ENCODE data around the gene UBE2QL1. TPM values are rescaled to one million over a fixed set of nuclear protein-coding genes. Genes with fewer than 3 reads are reported as not detected.

UBE2QL1 gene
- total RNA-seq, 1 donor = under 0.01 TPM

- Histone ChIP-seq H3K36me3 (ENCODE audit: insufficient read depth, low read length) (no peaks in the 10 kb centered on the region), H3K4me1 (ENCODE audit: insufficient read depth, low read length) (no peaks in the 10 kb centered on the region), H3K4me2 (ENCODE audit: insufficient read depth, low read length) (no peak overlapping the region), H3K79me2 (ENCODE audit: insufficient read depth, low read length) (no peaks in the 10 kb centered on the region), H3K9me3 (ENCODE audit: low read depth, low read length) (no peaks in the 10 kb centered on the region), H3K27me3 (ENCODE audit: insufficient read depth, low read length) (no peaks in the 10 kb centered on the region), H3K4me3 (ENCODE audit: insufficient read depth, low read length) (no peak overlapping the region), H4K20me1 (ENCODE audit: insufficient read depth, low read length) (no peaks in the 10 kb centered on the region), H3K27ac (ENCODE audit: low read depth, low read length) (no peak overlapping the region), H2AFZ (ENCODE audit: low read length) (no peak overlapping the region)
- no peak for TF ChIP-seq CTCF (IDR thresholded peaks at IDR 0.05; ENCODE audit: extremely low read depth, low read depth, low read length)
- DNase-seq (ENCODE audit: insufficient read length, low spot score, missing footprints) = no peak
Measured at GRCh38 chr5:6476313-6476661, 27.6 kb downstream of the UBE2QL1 start.

GRCh38 chr5:6478793-6479192, 30.1 kb downstream of the UBE2QL1 start:
- no peak overlapping the region for H2AFZ ChIP-seq (ENCODE audit: low read length)
- H3K4me3 ChIP-seq (ENCODE audit: insufficient read depth, low read length) = no peak overlapping the region
- no peak overlapping the region for H3K27ac ChIP-seq (ENCODE audit: low read depth, low read length)
- H3K4me2 ChIP-seq (ENCODE audit: insufficient read depth, low read length) = no peak overlapping the region
- H3K4me1 ChIP-seq (ENCODE audit: insufficient read depth, low read length) = no peaks in the 10 kb centered on the region
- H3K36me3 ChIP-seq (ENCODE audit: insufficient read depth, low read length) = no peaks in the 10 kb centered on the region
- no peaks in the 10 kb centered on the region for H3K9me3 ChIP-seq (ENCODE audit: low read depth, low read length)
- H3K27me3 ChIP-seq (ENCODE audit: insufficient read depth, low read length) = no peaks in the 10 kb centered on the region
- no peak for DNase-seq (ENCODE audit: insufficient read length, low spot score, missing footprints)
- no peak for TF ChIP-seq CTCF (IDR thresholded peaks at IDR 0.05; ENCODE audit: extremely low read depth, low read depth, low read length)
- no peaks in the 10 kb centered on the region for H4K20me1 ChIP-seq (ENCODE audit: insufficient read depth, low read length)
- no peaks in the 10 kb centered on the region for H3K79me2 ChIP-seq (ENCODE audit: insufficient read depth, low read length)

GRCh38 chr5:6480133-6481051, 31.7 kb downstream of the UBE2QL1 start:
- Histone ChIP-seq H3K36me3 (ENCODE audit: insufficient read depth, low read length) (no peaks in the 10 kb centered on the region), H3K4me1 (ENCODE audit: insufficient read depth, low read length) (no peaks in the 10 kb centered on the region), H3K4me2 (ENCODE audit: insufficient read depth, low read length) (no peak overlapping the region), H3K4me3 (ENCODE audit: insufficient read depth, low read length) (no peak overlapping the region), H3K27me3 (ENCODE audit: insufficient read depth, low read length) (no peaks in the 10 kb centered on the region), H3K9me3 (ENCODE audit: low read depth, low read length) (no peaks in the 10 kb centered on the region), H2AFZ (ENCODE audit: low read length) (no peak overlapping the region), H4K20me1 (ENCODE audit: insufficient read depth, low read length) (no peaks in the 10 kb centered on the region), H3K27ac (ENCODE audit: low read depth, low read length) (no peak overlapping the region), H3K79me2 (ENCODE audit: insufficient read depth, low read length) (no peaks in the 10 kb centered on the region)
- no peak for DNase-seq (ENCODE audit: insufficient read length, low spot score, missing footprints)
- TF ChIP-seq CTCF (IDR thresholded peaks at IDR 0.05; ENCODE audit: extremely low read depth, low read depth, low read length) = no peak

- no peaks in the 10 kb centered on the region for H3K4me1 ChIP-seq (ENCODE audit: insufficient read depth, low read length)
- no peak for TF ChIP-seq CTCF (IDR thresholded peaks at IDR 0.05; ENCODE audit: extremely low read depth, low read depth, low read length)
- H4K20me1 ChIP-seq (ENCODE audit: insufficient read depth, low read length) = no peaks in the 10 kb centered on the region
Measured at GRCh38 chr5:6482735-6483134, 34.1 kb downstream of the UBE2QL1 start.

More at GRCh38 chr5:6482735-6483134, 34.1 kb downstream of the UBE2QL1 start:
- DNase-seq (ENCODE audit: insufficient read length, low spot score, missing footprints) = no peak
- no peaks in the 10 kb centered on the region for H3K27me3 ChIP-seq (ENCODE audit: insufficient read depth, low read length)
- no peak overlapping the region for H2AFZ ChIP-seq (ENCODE audit: low read length)
- H3K4me3 ChIP-seq (ENCODE audit: insufficient read depth, low read length) = no peak overlapping the region
- H3K27ac ChIP-seq (ENCODE audit: low read depth, low read length) = no peak overlapping the region
- no peak overlapping the region for H3K4me2 ChIP-seq (ENCODE audit: insufficient read depth, low read length)
- H3K36me3 ChIP-seq (ENCODE audit: insufficient read depth, low read length) = no peaks in the 10 kb centered on the region
- no peaks in the 10 kb centered on the region for H3K79me2 ChIP-seq (ENCODE audit: insufficient read depth, low read length)
- no peaks in the 10 kb centered on the region for H3K9me3 ChIP-seq (ENCODE audit: low read depth, low read length)

Measured in osteoblast (primary cell).